MCF 10A (cell line): ENCODE results near the gene PI16. TPM values are rescaled to one million over a fixed set of nuclear protein-coding genes. Genes with fewer than 3 reads are reported as not detected.
"Not testable (repeated sequence)": the region's sequence is repeated elsewhere in the genome, so short reads cannot be mapped to it uniquely, and the experiment has no call there.

Experiments
- BruUV-seq: library from RNA; stranded (reverse); fragments of 400-500 nt; replicated peaks from 2 replicates; lab custom pipeline; 2021; lab: Mats Ljungman, UMichigan
- CTCF ChIA-PET: fragments of 300-600 bp; sonication (Branson Sonifier 250); formaldehyde crosslinking; extraction: SDS; loops from one replicate; lab custom pipeline; 2021; ENCODE audit warnings: antibody characterized with exemption, inconsistent platforms; lab: Yijun Ruan, JAX
- POLR2A ChIA-PET: fragments of 300-600, 350-650 bp; sonication (Branson Sonifier 250); formaldehyde crosslinking; extraction: SDS; loops from one replicate; lab custom pipeline; 2020; ENCODE audit warnings: antibody characterized with exemption, inconsistent platforms; lab: Yijun Ruan, JAX
- DNase-seq: peaks from one replicate; pipeline ENCODE4 v3.0.0-alpha.2; 2018; ENCODE audit not compliant: unreplicated experiment
- H3K27ac Mint-ChIP-seq: one replicate; pipeline ENCODE4 v1.8.0; 2022; ENCODE audit warnings: mild to moderate bottlenecking, low read depth, mixed read lengths; ENCODE audit not compliant: unreplicated experiment
- H3K27me3 Mint-ChIP-seq: one replicate; pipeline ENCODE4 v1.8.0; 2022; ENCODE audit warnings: mixed read lengths; ENCODE audit not compliant: insufficient read depth, unreplicated experiment
- H3K36me3 Mint-ChIP-seq: one replicate; pipeline ENCODE4 v1.8.0; 2022; ENCODE audit warnings: mild to moderate bottlenecking, moderate library complexity, mixed read lengths; ENCODE audit not compliant: insufficient read depth, unreplicated experiment
- H3K4me1 Mint-ChIP-seq: one replicate; pipeline ENCODE4 v1.8.0; 2022; ENCODE audit warnings: mixed read lengths; ENCODE audit not compliant: insufficient read depth, unreplicated experiment
- H3K4me3 Mint-ChIP-seq: one replicate; pipeline ENCODE4 v1.8.0; 2022; ENCODE audit warnings: mild to moderate bottlenecking, moderate library complexity, mixed read lengths; ENCODE audit not compliant: unreplicated experiment
- H3K9me3 Mint-ChIP-seq: one replicate; pipeline ENCODE4 v1.8.0; 2022; ENCODE audit warnings: mixed read lengths; ENCODE audit not compliant: unreplicated experiment
- CTCF ChIP-seq: fragments of 200-600 bp; IDR thresholded peaks from one replicate; pipeline ENCODE4 v1.8.0; 2022; ENCODE audit warnings: antibody characterized with exemption, mild to moderate bottlenecking; ENCODE audit not compliant: unreplicated experiment
- intact Hi-C: fragments of 100-400 bp; cut with micrococcal nuclease; formaldehyde crosslinking; loops from 2 replicates; pipeline ENCODE4 v1.14.1; 2022
- total RNA-seq: library from RNA; stranded (reverse); gene quantifications from 2 replicates; pipeline ENCODE4 v1.2.3, GENCODE V29; 2022

Gene PI16
- total RNA-seq, 1 experiment from 2014 or later, result not detected

GRCh38 chr6:36985417-36985807, 30.9 kb downstream of the PI16 start:
- Mint-ChIP-seq H3K27me3 (no peaks in the 10 kb centered on the region), H3K36me3 (no peaks in the 10 kb centered on the region), H3K9me3 (no peaks in the 10 kb centered on the region), H3K27ac (no peak overlapping the region), H3K4me3 (no peak overlapping the region), H3K4me1 (peaks cover 17% of the 10 kb centered on the region)
- BruUV-seq, result no TSS peak
- TF ChIP-seq CTCF, result no peak
- no peak for DNase-seq
- ChIA-PET CTCF (interaction anchor here (0.6 to 0.8 kb wide), 3 partner anchors 13 to 1373 kb away, joined by 3 read pairs; no protein-coding TSS in a partner anchor), POLR2A (interaction anchor here (0.8 to 3.2 kb wide), 21 partner anchors 11 to 259 kb away, joined by 3 to 21 read pairs (median 5); partner anchors contain the start of genes C6orf89 and PPIL1)
- intact Hi-C loops, result no loop called here

- no peaks in the 10 kb centered on the region for H3K9me3 Mint-ChIP-seq
- CTCF ChIA-PET, result interaction anchor here (0.6 to 1.6 kb wide), 4 partner anchors 14 to 1374 kb away, joined by 3 to 8 read pairs (median 3); no protein-coding TSS in a partner anchor
- no peak within 1 kb of the TSS for H3K4me3 Mint-ChIP-seq
- intact Hi-C loops, result loop anchor here (1.0 kb wide), 1 partner anchor 101 kb away; the partner anchor contains the start of gene C6orf89
- POLR2A ChIA-PET, result interaction anchor here (0.6 to 3.2 kb wide), 29 partner anchors 10 to 909 kb away, joined by 3 to 21 read pairs (median 5); partner anchors contain the start of genes C6orf89 and PPIL1
- no peaks in the 10 kb centered on the region for H3K27me3 Mint-ChIP-seq
- DNase-seq, result peak; percentile 86
- H3K36me3 Mint-ChIP-seq, result no peaks in the 10 kb centered on the region
- H3K4me1 Mint-ChIP-seq, result peaks cover 14% of the 10 kb centered on the region
- no TSS peak for BruUV-seq
- H3K27ac Mint-ChIP-seq, result no peak within 1 kb of the TSS
- no peak for TF ChIP-seq CTCF
Measured at GRCh38 chr6:36985808-36986703, 31.5 kb downstream of the PI16 start, which contains the start of gene MTCH1. Gene MTCH1, minus strand, starts transcription at chr6:36986196. Its CDS starts 23 bp downstream, at chr6:36986173.

- intact Hi-C loops, result loop anchor here (1.0 kb wide), 1 partner anchor 101 kb away; the partner anchor contains the start of gene C6orf89
- Mint-ChIP-seq H3K4me1 (peaks cover 10% of the 10 kb centered on the region), H3K27me3 (no peaks in the 10 kb centered on the region), H3K36me3 (no peaks in the 10 kb centered on the region), H3K27ac (no peak overlapping the region), H3K9me3 (no peaks in the 10 kb centered on the region), H3K4me3 (no peak overlapping the region)
- DNase-seq, result no peak
- no peak for TF ChIP-seq CTCF
- TSS peak; percentile 55 for BruUV-seq
- ChIA-PET CTCF (interaction anchor here (1.6 kb wide), 1 partner anchor 31 kb away, joined by 8 read pairs; no protein-coding TSS in a partner anchor), POLR2A (interaction anchor here (0.9 to 3.2 kb wide), 20 partner anchors 9 to 256 kb away, joined by 3 to 21 read pairs (median 6); partner anchors contain the start of genes C6orf89 and PPIL1)
Measured at GRCh38 chr6:36986704-36987047, 32.1 kb downstream of the PI16 start.

GRCh38 chr6:36989264-36989663, 34.7 kb downstream of the PI16 start:
- ChIA-PET CTCF (interaction anchor here (1.5 to 2.2 kb wide), 2 partner anchors 29 to 104 kb away, joined by 5 to 7 read pairs; no protein-coding TSS in a partner anchor), POLR2A (no interaction called here)
- Mint-ChIP-seq H3K4me3 (no peak overlapping the region), H3K36me3 (no peaks in the 10 kb centered on the region), H3K27ac (no peak overlapping the region), H3K4me1 (peaks cover 7% of the 10 kb centered on the region), H3K9me3 (no peaks in the 10 kb centered on the region), H3K27me3 (no peaks in the 10 kb centered on the region)
- intact Hi-C loops, result no loop called here
- DNase-seq, result no peak
- no TSS peak for BruUV-seq
- TF ChIP-seq CTCF, result no peak

- intact Hi-C loops, H3K9me3 Mint-ChIP-seq, H3K4me1 Mint-ChIP-seq, DNase-seq, BruUV-seq, H3K27me3 Mint-ChIP-seq, H3K27ac Mint-ChIP-seq, H3K36me3 Mint-ChIP-seq, H3K4me3 Mint-ChIP-seq: not testable (repeated sequence)
- CTCF ChIA-PET, result interaction anchor here (1.5 to 2.2 kb wide), 2 partner anchors 28 to 105 kb away, joined by 5 to 7 read pairs; no protein-coding TSS in a partner anchor
- POLR2A ChIA-PET, result interaction anchor here (0.6 kb wide), 1 partner anchor 353 kb away, joined by 3 read pairs; no protein-coding TSS in a partner anchor
Measured at GRCh38 chr6:36990401-36990800, 35.9 kb downstream of the PI16 start.
